ENCODE measurements around the gene RAD51B.

GRCh38 chr14:68760761-68761160 is 941.2 kb downstream of the RAD51B start:
- TF ChIP-seq POLR2AphosphoS5 (IDR thresholded peaks at IDR 0.05; ENCODE audit: borderline replicate concordance, low read depth, low read length) (no peak), EZH2 (IDR thresholded peaks at IDR 0.05) (no peak)
